Body of pancreas (tissue), 4 donors: ENCODE measurements around the gene NCOA6. TPM values are rescaled to one million over a fixed set of nuclear protein-coding genes. Genes with fewer than 3 reads are reported as not detected.

Experiments used
- ATAC-seq: fragments of 150-250 bp; one replicate; pipeline ENCODE4 v1.9.1; 2016
- DNase-seq, 4 donors: peaks; one replicate each; pipeline ENCODE4 v3.0.0-alpha.2; 2019
- H3K27ac ChIP-seq, 4 donors: fragments of 200-600 bp; sonication (generic); 1 replicate in 3 of 4; 2 replicates in 1 of 4; pipeline versions ENCODE4 v1.5.1 to v1.6.1; 2016 to 2019; ENCODE audit warnings: mild to moderate bottlenecking in 1 of 4, mixed read lengths in 1 of 4, moderate library complexity in 1 of 4
- H3K27me3 ChIP-seq, 2 donors: fragments of 200-600 bp; sonication (generic); one replicate each; pipeline ENCODE4 v1.6.0; 2016; ENCODE audit warnings: mild to moderate bottlenecking in 1 of 2
- H3K36me3 ChIP-seq, 2 donors: fragments of 200-600 bp; sonication (generic); replicated peaks in 1 of 2; 2 replicates each; pipeline ENCODE4 v1.5.1; 2016; ENCODE audit warnings: low read depth in 2 of 2; ENCODE audit not compliant: insufficient read depth in 1 of 2
- H3K4me1 ChIP-seq: fragments of 200-600 bp; sonication (generic); one replicate; pipeline ENCODE4 v1.6.0; 2016
- H3K4me3 ChIP-seq, 2 donors: fragments of 200-600 bp; sonication (generic); 1 replicate in 1 of 2; 2 replicates in 1 of 2; pipeline ENCODE4 v1.5.1; 2016 to 2019
- H3K9me3 ChIP-seq, 3 donors: fragments of 200-600 bp; sonication (generic); 1 replicate in 2 of 3; 2 replicates in 1 of 3; pipeline ENCODE4 v1.5.1; 2016
- CTCF ChIP-seq, 7 experiments: fragments of 450-650 bp in 4 of 7; fragments of 200-600 bp in 3 of 7; sonication (generic) in 3 of 7; IDR thresholded peaks; one replicate each; pipeline ENCODE4 v1.5.1; 2016 to 2019; ENCODE audit warnings: antibody characterized with exemption in 7 of 7
- POLR2A ChIP-seq, 3 donors: fragments of 450-650 bp; IDR thresholded peaks; one replicate each; pipeline ENCODE4 v1.6.1; 2016; ENCODE audit warnings: antibody characterized with exemption in 3 of 3, mild to moderate bottlenecking in 2 of 3
- WGBS, 2 donors: methylation state at CpG; one replicate each; pipeline ENCODE4 v1.1.5; 2017; 5-methylcytosine and 5-hydroxymethylcytosine counted together
- intact Hi-C: fragments of 100-400 bp; cut with DNase I; formaldehyde crosslinking; loops from one replicate; pipeline ENCODE4 v1.15.1; 2023
- total RNA-seq, 2 donors: library from RNA; depleted of rRNA; stranded (reverse); fragments of >200 nt; gene quantifications; one replicate each; pipeline ENCODE4 v1.1.0, GENCODE V29; 2016

The NCOA6 gene
- total RNA-seq, 2 donors from 2014 or later: 13.5 to 54.1 TPM

- ATAC-seq (no peak), DNase-seq (no peak)
- no peaks in the 10 kb centered on the region for H3K27me3 ChIP-seq
- 90 to 94% methylated on average over 3 of the region's 3 CpGs for WGBS, 2 donors
- TF ChIP-seq POLR2A (IDR thresholded peaks at IDR 0.05) (no peak), CTCF (IDR thresholded peaks at IDR 0.05) (no peak)
- H3K27ac ChIP-seq: no peak overlapping the region
- no peak overlapping the region for H3K4me3 ChIP-seq
- peaks cover 17% of the 10 kb centered on the region for H3K4me1 ChIP-seq
- H3K36me3 ChIP-seq: peaks cover 0 to 5% of the 10 kb centered on the region in 2 donors
- H3K9me3 ChIP-seq: no peaks in the 10 kb centered on the region
- intact Hi-C loops: no loop called here
Measured at GRCh38 chr20:34711813-34712430, 113.5 kb downstream of the NCOA6 start.

- ATAC-seq (no peak), DNase-seq (no peak)
- no peaks in the 10 kb centered on the region for H3K27me3 ChIP-seq
- H3K4me1 ChIP-seq: peaks cover 18% of the 10 kb centered on the region
- no peak overlapping the region for H3K4me3 ChIP-seq
- no peak for TF ChIP-seq POLR2A (IDR thresholded peaks at IDR 0.05)
- no peak for TF ChIP-seq CTCF (IDR thresholded peaks at IDR 0.05)
- 86 to 93% methylated on average over 6 to 9 of the region's 9 CpGs for WGBS, 2 donors
- intact Hi-C loops: no loop called here
- peaks cover 0 to 5% of the 10 kb centered on the region in 2 donors for H3K36me3 ChIP-seq
- H3K9me3 ChIP-seq: no peaks in the 10 kb centered on the region
- H3K27ac ChIP-seq: no peak overlapping the region
Measured at GRCh38 chr20:34710861-34711574, 114.4 kb downstream of the NCOA6 start.

GRCh38 chr20:34710568-34710839, 114.9 kb downstream of the NCOA6 start:
- Histone ChIP-seq H3K27ac (peak overlapping the region in 1 of 4 donors; percentile 91), H3K36me3 (peaks cover 0 to 5% of the 10 kb centered on the region in 2 donors), H3K4me1 (peaks cover 23% of the 10 kb centered on the region), H3K9me3 (no peaks in the 10 kb centered on the region), H3K27me3 (no peaks in the 10 kb centered on the region), H3K4me3 (no peak overlapping the region)
- ATAC-seq: no peak
- intact Hi-C loops: no loop called here
- DNase-seq: no peak
- TF ChIP-seq CTCF (IDR thresholded peaks at IDR 0.05) (no peak), POLR2A (IDR thresholded peaks at IDR 0.05) (no peak)

- peak; percentile 70 to 79 (median 78) for DNase-seq
- H3K36me3 ChIP-seq: peaks cover 0 to 5% of the 10 kb centered on the region in 2 donors
- intact Hi-C loops: no loop called here
- H3K4me1 ChIP-seq: peaks cover 28% of the 10 kb centered on the region
- WGBS, 2 donors: 2 to 3% methylated on average over 17 to 61 of the region's 61 CpGs
- ATAC-seq: peak; percentile 79
- TF ChIP-seq CTCF (IDR thresholded peaks at IDR 0.05): peak in 4 of 7 experiments; percentile 24 to 38 (median 25)
- TF ChIP-seq POLR2A (IDR thresholded peaks at IDR 0.05): no peak
- H3K27ac ChIP-seq: peak overlapping the region; percentile 33 to 91 (median 74)
- H3K4me3 ChIP-seq: peak overlapping the region; percentile 57 to 60
- H3K27me3 ChIP-seq: no peaks in the 10 kb centered on the region
- H3K9me3 ChIP-seq: no peaks in the 10 kb centered on the region
Measured at GRCh38 chr20:34709831-34710567, 115.5 kb downstream of the NCOA6 start.
